Measurements from ENCODE around the gene RDH8. TPM values are rescaled to one million over a fixed set of nuclear protein-coding genes. Genes with fewer than 3 reads are reported as not detected.
A peak's percentile ranks its signal among the peaks of the same experiment; 100 is the strongest.
"Not testable (repeated sequence)": the region's sequence is repeated elsewhere in the genome, so short reads cannot be mapped to it uniquely, and the experiment has no call there.

RDH8 gene
- total RNA-seq, 2 donors from 2014 or later = not detected

DNA sequence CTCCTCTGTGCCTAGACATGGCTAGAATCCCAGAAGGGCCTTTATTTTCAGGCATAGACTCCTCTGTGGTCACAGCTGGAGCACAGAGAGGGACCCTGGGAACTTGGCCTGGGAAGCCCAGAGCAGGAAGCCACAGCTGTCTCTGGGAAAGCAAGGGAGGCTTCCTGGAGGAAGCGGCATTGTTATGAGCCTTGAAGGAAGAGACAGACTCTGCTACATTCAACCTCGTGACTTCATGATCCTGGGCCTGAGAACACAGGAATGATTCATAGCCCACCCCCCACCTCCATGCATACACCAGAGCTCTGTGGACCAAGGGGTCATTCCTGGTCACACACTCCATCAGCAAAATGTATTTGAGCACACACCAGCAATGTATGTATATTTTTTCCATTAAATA, 8.6 kb downstream of the RDH8 start:
- Histone ChIP-seq H3K27ac (no peak overlapping the region), H3K4me1 (ENCODE audit: control insufficient read depth in 1 of 2, low read depth in 2 of 2) (no peaks in the 10 kb centered on the region), H3K9me3 (no peaks in the 10 kb centered on the region), H3K36me3 (no peaks in the 10 kb centered on the region), H3K27me3 (replicated peaks; ENCODE audit: insufficient read depth) (no peaks in the 10 kb centered on the region), H3K4me3 (no peak overlapping the region)
- TF ChIP-seq, protein P1, sequence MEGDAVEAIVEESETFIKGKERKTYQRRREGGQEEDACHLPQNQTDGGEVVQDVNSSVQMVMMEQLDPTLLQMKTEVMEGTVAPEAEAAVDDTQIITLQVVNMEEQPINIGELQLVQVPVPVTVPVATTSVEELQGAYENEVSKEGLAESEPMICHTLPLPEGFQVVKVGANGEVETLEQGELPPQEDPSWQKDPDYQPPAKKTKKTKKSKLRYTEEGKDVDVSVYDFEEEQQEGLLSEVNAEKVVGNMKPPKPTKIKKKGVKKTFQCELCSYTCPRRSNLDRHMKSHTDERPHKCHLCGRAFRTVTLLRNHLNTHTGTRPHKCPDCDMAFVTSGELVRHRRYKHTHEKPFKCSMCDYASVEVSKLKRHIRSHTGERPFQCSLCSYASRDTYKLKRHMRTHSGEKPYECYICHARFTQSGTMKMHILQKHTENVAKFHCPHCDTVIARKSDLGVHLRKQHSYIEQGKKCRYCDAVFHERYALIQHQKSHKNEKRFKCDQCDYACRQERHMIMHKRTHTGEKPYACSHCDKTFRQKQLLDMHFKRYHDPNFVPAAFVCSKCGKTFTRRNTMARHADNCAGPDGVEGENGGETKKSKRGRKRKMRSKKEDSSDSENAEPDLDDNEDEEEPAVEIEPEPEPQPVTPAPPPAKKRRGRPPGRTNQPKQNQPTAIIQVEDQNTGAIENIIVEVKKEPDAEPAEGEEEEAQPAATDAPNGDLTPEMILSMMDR (IDR thresholded peaks at IDR 0.05) = no peak
- ATAC-seq (ENCODE audit: insufficient number of reproducible peaks, low FRiP score, low read depth) (no peak), DNase-seq (ENCODE audit: low spot score) (no peak)

DNA sequence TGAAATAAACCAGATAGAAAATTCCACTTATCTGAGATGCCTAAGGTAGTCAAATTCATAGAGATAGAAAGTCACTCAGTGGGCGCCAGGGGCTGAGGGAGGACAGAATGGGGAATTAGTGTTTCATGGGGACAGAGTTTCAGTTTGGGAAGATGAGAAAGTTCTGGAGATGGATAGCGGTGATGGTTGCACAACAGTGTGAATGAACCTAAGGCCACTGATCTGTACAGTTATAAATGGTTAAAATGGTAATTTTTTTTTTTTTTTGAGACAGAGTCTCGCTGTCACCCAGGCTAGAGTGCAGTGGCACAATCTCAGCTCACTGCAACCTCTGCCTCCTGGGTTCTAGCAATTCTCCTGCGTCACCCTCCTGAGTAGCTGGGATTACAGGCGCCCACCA, 9.8 kb downstream of the RDH8 start:
- not testable (repeated sequence) for H3K4me3 ChIP-seq; H3K36me3 ChIP-seq; H3K4me1 ChIP-seq (ENCODE audit: control insufficient read depth in 1 of 2, low read depth in 2 of 2); ATAC-seq (ENCODE audit: insufficient number of reproducible peaks, low FRiP score, low read depth); DNase-seq (ENCODE audit: low spot score); H3K27me3 ChIP-seq (replicated peaks; ENCODE audit: insufficient read depth); H3K27ac ChIP-seq; H3K9me3 ChIP-seq

- Histone ChIP-seq H3K4me3 (no peak overlapping the region), H3K36me3 (no peaks in the 10 kb centered on the region), H3K9me3 (no peaks in the 10 kb centered on the region), H3K27ac (no peak overlapping the region), H3K4me1 (ENCODE audit: control insufficient read depth in 1 of 2, low read depth in 2 of 2) (peaks cover 0 to 6% of the 10 kb centered on the region in 2 donors), H3K27me3 (replicated peaks; ENCODE audit: insufficient read depth) (no peaks in the 10 kb centered on the region)
- no peak for DNase-seq (ENCODE audit: low spot score)
- TF ChIP-seq, protein P1 (IDR thresholded peaks at IDR 0.05) = no peak
- no peak for ATAC-seq (ENCODE audit: insufficient number of reproducible peaks, low FRiP score, low read depth)
Observed at GRCh38 chr19:10026744-10027143, 13.5 kb downstream of the RDH8 start.

DNA sequence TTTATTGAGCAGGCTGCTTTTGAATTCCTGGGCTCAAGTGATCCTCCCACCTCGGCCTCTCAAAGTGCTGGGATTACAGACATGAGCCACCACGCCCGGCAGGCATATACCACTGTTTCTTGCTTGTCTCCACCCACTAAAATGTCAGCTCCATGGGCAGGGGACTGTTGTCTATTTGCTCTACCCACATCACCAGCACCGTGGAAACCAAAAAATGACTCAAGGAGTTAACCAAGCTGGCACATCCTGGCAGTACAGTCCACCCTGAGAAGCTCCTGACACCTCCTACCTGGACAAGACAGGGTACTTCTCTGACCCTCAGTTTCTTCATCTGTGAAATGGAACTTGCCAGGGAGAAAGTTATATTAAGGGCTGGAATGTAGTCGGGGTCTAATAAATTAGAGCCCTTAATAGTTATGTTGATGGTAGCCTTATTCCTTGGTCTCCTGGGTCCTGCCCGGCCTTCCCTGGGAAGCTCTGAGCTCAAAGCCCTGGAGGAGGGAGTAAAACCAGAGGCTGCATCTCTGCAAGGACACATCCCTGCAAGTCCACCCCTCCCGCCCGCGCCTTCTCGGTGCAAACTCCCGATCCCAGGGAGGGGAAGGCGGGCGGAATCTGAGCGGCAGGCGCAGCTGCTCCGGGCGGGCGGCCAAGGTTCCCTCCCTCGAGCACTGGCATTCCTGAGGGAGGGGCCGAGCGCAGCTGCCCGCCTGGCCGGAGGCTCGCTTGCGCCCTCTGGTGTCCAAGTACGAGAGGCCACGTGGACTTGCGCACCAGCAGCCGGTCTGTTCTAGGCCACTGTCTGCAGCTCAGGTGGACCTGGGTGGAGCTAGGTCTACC, 14.1 kb downstream of the RDH8 start:
- H3K27ac ChIP-seq = no peak overlapping the region
- DNase-seq (ENCODE audit: low spot score) (peak; percentile 62), ATAC-seq (ENCODE audit: insufficient number of reproducible peaks, low FRiP score, low read depth) (peak; percentile 62)
- TF ChIP-seq, protein P1 (IDR thresholded peaks at IDR 0.05) = peak; percentile 92
- peaks cover 0 to 6% of the 10 kb centered on the region in 2 donors for H3K4me1 ChIP-seq (ENCODE audit: control insufficient read depth in 1 of 2, low read depth in 2 of 2)
- no peaks in the 10 kb centered on the region for H3K9me3 ChIP-seq
- no peaks in the 10 kb centered on the region for H3K27me3 ChIP-seq (replicated peaks; ENCODE audit: insufficient read depth)
- H3K4me3 ChIP-seq = peak overlapping the region; percentile 47
- H3K36me3 ChIP-seq = no peaks in the 10 kb centered on the region

DNA sequence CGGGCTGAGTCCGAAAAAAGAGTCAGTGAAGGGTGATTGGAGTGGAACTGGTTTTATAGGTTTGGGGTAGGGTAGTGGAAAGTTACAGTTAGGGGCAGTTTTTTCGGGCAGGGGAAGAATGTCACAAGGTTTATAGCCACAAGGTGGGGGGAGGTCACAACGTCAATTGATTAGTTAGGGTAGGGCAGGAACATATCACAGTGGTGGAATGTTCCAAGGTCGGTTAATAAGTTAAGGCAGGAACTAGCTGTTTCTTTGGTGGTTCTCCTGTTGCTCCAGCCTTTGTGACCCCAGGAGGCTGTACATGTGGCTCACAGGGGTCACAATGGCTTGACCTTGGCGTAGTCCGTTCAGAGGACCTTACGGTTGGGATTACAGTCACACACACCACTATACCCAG, 20.3 kb downstream of the RDH8 start:
- no peaks in the 10 kb centered on the region for H3K27me3 ChIP-seq (replicated peaks; ENCODE audit: insufficient read depth)
- ATAC-seq (ENCODE audit: insufficient number of reproducible peaks, low FRiP score, low read depth) = no peak
- no peak for DNase-seq (ENCODE audit: low spot score)
- H3K9me3 ChIP-seq = no peaks in the 10 kb centered on the region
- H3K27ac ChIP-seq = no peak overlapping the region
- TF ChIP-seq, protein P1 (IDR thresholded peaks at IDR 0.05) = no peak
- H3K4me3 ChIP-seq = no peak overlapping the region
- H3K4me1 ChIP-seq (ENCODE audit: control insufficient read depth in 1 of 2, low read depth in 2 of 2) = no peaks in the 10 kb centered on the region
- no peaks in the 10 kb centered on the region for H3K36me3 ChIP-seq

All from thoracic aorta (tissue), 2 donors.